Sigmoid colon (tissue), 4 donors: Measurements from ENCODE around the gene ADGRV1.

Source experiments
- EP300 ChIP-seq, 4 donors: sonication (generic); formaldehyde crosslinking; IDR thresholded peaks; one replicate each; pipeline ENCODE4 v1.6.1; 2017; ENCODE audit warnings: antibody characterized with exemption in 4 of 4
- POLR2A ChIP-seq, 2 donors: fragments of 450-650 bp; IDR thresholded peaks; one replicate each; pipeline ENCODE4 v1.6.1; 2016; ENCODE audit warnings: antibody characterized with exemption in 2 of 2, mild to moderate bottlenecking in 2 of 2, moderate library complexity in 2 of 2
- POLR2AphosphoS5 ChIP-seq, 4 donors: sonication (generic); formaldehyde crosslinking; IDR thresholded peaks; one replicate each; pipeline ENCODE4 v1.6.1; 2017; ENCODE audit warnings: antibody characterized with exemption in 4 of 4
- TF ChIP-seq, protein P1 (sequence below), 4 experiments: fragments of 450-650 bp in 3 of 4; fragments of 200-600 bp in 1 of 4; IDR thresholded peaks; one replicate each; pipeline ENCODE4 v1.5.1; 2016 to 2019; ENCODE audit warnings: antibody characterized with exemption in 4 of 4, mild to moderate bottlenecking in 3 of 4, moderate library complexity in 2 of 4

DNA sequence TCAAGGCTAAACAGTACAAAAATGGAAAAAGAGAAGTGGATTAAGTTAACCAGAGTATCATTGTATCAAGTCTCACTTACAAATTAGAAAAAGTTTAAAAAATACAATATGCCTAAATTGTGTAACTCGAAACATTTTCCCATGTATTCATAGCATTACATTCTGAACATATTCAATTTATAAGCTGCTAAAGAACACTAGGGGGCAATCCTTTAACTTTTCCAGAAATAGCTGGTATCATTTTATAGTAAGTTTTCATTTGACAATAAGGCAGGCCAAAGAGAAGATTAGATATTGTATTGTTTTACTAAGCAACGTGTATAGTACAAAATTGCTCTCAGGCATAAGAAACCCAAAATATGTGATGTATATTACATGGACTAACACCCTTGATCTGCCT lies 234.6 kb downstream of the ADGRV1 start:
- TF ChIP-seq, protein P1, sequence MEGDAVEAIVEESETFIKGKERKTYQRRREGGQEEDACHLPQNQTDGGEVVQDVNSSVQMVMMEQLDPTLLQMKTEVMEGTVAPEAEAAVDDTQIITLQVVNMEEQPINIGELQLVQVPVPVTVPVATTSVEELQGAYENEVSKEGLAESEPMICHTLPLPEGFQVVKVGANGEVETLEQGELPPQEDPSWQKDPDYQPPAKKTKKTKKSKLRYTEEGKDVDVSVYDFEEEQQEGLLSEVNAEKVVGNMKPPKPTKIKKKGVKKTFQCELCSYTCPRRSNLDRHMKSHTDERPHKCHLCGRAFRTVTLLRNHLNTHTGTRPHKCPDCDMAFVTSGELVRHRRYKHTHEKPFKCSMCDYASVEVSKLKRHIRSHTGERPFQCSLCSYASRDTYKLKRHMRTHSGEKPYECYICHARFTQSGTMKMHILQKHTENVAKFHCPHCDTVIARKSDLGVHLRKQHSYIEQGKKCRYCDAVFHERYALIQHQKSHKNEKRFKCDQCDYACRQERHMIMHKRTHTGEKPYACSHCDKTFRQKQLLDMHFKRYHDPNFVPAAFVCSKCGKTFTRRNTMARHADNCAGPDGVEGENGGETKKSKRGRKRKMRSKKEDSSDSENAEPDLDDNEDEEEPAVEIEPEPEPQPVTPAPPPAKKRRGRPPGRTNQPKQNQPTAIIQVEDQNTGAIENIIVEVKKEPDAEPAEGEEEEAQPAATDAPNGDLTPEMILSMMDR (IDR thresholded peaks at IDR 0.05), result no peak
- no peak for TF ChIP-seq POLR2AphosphoS5 (IDR thresholded peaks at IDR 0.05)
- no peak for TF ChIP-seq POLR2A (IDR thresholded peaks at IDR 0.05)
- TF ChIP-seq EP300 (IDR thresholded peaks at IDR 0.05), result no peak
